ENCODE results near the gene F13B.
"Not testable (repeated sequence)": the region's sequence is repeated elsewhere in the genome, so short reads cannot be mapped to it uniquely, and the experiment has no call there.

Gene F13B, protein sequence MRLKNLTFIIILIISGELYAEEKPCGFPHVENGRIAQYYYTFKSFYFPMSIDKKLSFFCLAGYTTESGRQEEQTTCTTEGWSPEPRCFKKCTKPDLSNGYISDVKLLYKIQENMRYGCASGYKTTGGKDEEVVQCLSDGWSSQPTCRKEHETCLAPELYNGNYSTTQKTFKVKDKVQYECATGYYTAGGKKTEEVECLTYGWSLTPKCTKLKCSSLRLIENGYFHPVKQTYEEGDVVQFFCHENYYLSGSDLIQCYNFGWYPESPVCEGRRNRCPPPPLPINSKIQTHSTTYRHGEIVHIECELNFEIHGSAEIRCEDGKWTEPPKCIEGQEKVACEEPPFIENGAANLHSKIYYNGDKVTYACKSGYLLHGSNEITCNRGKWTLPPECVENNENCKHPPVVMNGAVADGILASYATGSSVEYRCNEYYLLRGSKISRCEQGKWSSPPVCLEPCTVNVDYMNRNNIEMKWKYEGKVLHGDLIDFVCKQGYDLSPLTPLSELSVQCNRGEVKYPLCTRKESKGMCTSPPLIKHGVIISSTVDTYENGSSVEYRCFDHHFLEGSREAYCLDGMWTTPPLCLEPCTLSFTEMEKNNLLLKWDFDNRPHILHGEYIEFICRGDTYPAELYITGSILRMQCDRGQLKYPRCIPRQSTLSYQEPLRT

DNA sequence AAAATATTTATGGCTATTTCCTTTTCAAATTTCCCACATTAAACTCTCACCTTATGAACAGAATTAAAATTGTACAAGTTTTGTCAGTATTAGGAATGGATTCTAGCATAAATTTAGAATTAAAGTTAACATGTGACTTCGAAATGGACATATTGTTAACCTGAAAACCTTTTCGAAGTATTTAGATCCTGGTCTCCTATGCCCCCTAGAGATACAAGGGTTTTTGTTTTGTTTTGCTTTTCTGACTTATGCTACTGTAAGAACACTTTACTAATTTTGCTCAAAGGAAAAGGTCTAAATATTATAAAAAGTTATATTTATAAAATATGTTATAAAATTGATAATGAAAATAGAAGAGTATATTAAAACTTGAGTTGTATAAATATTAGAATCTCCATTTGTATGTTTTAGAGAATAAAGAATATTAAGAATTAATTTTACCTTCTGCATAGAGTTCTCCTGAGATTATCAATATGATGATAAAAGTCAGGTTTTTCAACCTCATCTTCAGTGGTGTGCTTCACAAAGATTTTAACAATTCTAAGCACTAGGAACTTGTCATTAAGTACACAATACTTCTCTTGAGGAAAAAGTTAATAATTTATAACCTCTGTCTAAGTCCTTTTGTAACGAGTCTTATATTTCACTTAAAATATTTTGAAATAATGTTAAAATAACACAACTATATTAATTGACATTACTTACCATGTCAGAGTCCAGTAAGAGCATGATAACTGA is at the start of gene F13B:
TSS of gene F13B (minus strand) at position 542 of the 738 bp plus-strand sequence. CDS start at position 505, 37 bp downstream.
- no peak for DNase-seq
- in situ Hi-C loops (cut with HindIII; ENCODE audit: low pct_ligation_motif_present, low pct_unique_long_range_greater_than_20kb, low sequenced_read_pairs): no loop called here

DNA sequence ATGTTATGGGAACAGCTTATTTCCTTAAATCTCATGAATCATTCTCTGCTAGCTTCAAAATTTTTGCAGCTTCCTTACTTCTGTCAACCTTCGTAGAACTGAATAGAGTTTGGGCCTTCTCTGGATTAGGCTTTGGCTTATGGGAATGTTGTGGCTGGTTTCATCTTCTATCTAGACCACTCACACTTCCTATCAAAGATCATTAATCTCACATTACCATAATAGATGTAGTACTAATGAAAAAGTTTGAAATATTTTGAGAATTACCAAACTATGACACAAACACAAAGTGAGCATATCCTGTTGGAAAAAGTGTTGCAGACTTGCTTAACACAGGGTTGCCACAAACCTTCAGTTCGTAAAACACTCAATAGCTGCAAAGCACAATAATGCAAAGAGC is 49.1 kb upstream of the F13B start:
- DNase-seq: no peak
- in situ Hi-C loops (cut with HindIII; ENCODE audit: low pct_ligation_motif_present, low pct_unique_long_range_greater_than_20kb, low sequenced_read_pairs): no loop called here

DNA sequence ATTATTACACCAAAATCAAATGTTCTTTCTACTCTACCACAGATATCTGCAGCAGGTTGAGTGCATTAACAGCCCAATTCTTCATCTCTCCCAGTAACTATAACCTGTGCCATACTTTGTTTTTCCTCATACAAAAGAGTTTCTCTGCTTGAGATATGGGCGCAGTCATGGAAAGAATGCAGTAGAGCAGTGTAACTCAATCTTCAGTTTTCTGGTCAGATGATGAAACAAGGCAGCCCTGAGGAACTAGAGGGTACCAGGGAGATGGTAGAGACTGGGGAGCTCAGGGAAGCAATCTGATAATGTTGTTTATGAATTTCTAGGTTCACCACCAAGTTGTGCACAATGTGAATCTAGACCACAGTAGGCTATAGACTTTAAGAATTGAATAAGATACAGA is 39.8 kb upstream of the F13B start:
- in situ Hi-C loops (cut with HindIII; ENCODE audit: low pct_ligation_motif_present, low pct_unique_long_range_greater_than_20kb, low sequenced_read_pairs): no loop called here
- DNase-seq: no peak

DNA sequence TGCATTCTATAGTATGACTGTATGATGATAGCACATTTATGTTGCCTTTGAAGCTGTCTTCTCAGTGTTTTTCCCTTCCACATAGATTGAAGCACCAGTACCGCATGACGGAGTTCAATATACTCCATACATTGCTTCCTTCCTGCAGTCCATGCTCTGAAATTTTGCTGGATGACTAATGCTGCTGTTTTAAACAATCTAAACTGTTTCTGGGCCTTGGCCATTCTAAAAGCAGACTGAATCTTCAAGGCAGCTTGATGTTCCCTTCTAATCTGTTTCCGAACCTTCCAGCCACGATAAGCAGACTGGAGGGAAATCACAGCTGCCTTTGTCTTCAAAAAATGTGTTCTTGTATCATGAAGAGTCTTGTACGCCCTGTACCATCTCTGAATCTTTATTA is 36.2 kb upstream of the F13B start:
- no peak for DNase-seq
- in situ Hi-C loops (cut with HindIII; ENCODE audit: low pct_ligation_motif_present, low pct_unique_long_range_greater_than_20kb, low sequenced_read_pairs): no loop called here

DNA sequence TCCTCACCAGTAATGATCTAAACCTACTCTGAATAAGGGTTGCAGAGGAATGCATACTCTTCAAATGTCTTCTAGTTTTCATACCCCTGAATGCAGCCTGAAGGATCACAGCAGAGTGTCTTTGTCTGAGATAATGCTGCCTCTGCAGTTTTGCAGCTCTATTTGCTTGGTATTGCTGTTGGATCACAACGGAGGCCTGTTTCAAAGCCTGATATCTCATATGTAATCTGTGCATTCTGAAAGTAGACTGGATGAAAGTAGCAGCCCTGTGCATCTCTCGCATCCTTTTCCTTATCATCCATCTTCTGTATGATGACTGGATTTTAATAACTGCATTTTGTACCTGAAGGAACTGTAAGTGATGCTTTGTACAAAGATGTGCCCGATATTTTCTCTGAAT is 34.9 kb upstream of the F13B start:
- in situ Hi-C loops (cut with HindIII; ENCODE audit: low pct_ligation_motif_present, low pct_unique_long_range_greater_than_20kb, low sequenced_read_pairs): no loop called here
- no peak for DNase-seq

DNA sequence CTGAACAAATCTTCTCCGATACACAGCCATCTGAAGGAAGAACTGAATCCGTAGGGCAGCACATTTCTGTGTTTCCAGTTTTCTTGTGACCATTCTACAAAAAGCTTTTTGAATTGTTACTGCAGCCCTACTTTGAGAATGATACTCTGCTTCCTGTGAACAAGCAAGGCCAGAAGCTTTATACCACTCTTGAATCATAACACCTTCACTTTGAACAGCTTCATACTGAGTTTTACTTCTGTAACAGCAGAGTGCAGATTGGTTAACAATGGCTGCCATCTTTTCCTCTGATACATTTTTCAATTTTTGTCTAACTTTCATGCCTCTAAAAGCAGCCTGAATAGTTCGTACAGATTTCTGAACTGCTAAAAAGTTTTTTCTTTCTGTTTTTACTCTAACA is 33.6 kb upstream of the F13B start:
- in situ Hi-C loops (cut with HindIII; ENCODE audit: low pct_ligation_motif_present, low pct_unique_long_range_greater_than_20kb, low sequenced_read_pairs): no loop called here
- no peak for DNase-seq

DNA sequence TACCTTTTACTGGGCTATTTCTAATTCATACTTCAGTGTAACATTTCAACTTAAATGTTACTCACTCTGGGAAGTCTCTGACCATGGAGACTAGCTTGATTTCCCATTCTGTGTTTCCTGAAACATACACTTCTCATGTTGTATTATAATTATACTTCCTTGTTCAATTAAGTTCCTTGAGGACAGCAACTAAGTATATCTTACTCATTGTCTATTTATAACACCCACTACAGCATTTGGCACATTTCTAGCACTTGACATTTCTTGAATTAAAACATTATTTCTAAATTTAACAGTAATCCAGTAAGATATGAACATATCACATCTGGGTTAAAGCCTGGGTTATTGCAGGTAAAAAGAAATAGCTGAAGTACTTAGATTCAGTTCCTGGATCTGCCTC is 32.4 kb upstream of the F13B start:
- in situ Hi-C loops (cut with HindIII; ENCODE audit: low pct_ligation_motif_present, low pct_unique_long_range_greater_than_20kb, low sequenced_read_pairs): no loop called here
- no peak for DNase-seq

DNA sequence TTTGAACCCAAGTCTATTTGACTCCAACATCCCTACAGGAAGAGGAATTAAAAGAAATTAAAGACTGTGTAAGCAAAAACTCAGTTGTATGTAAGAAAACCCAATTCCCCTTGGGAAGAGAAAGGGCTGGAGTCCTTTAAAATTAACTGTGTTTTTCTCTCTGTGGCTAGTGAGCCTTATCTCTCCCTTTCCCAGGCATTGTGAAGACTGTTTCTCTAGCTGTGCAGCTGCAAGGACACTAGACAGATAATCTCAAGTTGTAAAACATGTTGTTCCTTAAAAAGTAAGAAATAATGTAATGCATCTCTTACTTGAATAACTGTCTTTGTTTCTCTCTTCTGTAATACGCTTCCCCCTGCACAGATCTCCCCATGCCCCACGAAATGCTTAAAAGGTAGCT is 29.9 kb upstream of the F13B start:
- in situ Hi-C loops (cut with HindIII; ENCODE audit: low pct_ligation_motif_present, low pct_unique_long_range_greater_than_20kb, low sequenced_read_pairs); DNase-seq: not testable (repeated sequence)

DNA sequence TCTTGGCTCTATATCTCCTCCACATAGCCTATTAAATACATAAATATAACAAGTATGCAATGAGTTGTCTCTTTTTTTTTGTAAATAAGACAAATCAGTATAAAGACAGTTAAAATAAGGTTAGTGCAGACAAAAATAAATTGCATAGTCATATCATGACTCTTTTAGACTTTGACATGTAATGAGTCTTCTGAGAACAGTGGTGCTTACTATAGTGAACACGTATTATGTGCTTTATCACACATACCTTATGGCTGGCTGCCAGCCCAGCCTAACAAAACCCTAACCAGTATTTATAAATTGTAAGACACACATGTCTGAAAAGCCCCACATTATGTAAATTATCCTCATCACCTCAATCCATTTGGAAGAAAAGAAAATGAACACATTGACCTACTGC is 29.1 kb upstream of the F13B start:
- DNase-seq: no peak
- in situ Hi-C loops (cut with HindIII; ENCODE audit: low pct_ligation_motif_present, low pct_unique_long_range_greater_than_20kb, low sequenced_read_pairs): no loop called here

DNA sequence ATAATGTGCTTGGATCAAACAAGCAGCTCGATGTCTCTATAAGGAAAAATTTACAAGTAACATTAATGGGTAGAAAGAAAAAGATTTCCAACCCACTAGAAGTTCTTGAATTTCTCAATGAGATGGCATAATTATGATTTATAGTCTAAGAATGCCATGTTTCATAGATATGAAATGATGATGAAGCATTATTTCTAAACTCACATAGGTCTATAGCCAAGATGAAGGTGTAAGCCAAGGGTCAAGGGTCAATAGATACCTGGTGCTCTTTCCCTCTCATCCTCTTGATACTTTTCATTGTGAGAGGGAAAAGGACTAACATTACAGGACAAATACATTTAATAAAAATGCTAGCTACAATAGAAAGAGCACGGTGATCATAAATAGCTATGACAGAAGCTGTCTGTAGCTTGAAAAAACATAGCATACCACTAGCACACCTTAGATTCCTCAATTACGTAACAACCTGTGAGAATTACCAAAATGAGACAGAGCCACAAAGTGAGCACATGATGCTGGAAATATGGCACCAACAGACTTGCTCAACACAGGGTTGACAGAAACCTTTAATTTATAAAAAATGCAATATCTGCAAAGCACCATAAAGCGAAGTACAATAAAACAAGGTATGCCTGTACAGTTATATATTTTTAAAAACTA is 26.3 kb upstream of the F13B start:
- in situ Hi-C loops (cut with HindIII; ENCODE audit: low pct_ligation_motif_present, low pct_unique_long_range_greater_than_20kb, low sequenced_read_pairs): no loop called here
- no peak for DNase-seq

DNA sequence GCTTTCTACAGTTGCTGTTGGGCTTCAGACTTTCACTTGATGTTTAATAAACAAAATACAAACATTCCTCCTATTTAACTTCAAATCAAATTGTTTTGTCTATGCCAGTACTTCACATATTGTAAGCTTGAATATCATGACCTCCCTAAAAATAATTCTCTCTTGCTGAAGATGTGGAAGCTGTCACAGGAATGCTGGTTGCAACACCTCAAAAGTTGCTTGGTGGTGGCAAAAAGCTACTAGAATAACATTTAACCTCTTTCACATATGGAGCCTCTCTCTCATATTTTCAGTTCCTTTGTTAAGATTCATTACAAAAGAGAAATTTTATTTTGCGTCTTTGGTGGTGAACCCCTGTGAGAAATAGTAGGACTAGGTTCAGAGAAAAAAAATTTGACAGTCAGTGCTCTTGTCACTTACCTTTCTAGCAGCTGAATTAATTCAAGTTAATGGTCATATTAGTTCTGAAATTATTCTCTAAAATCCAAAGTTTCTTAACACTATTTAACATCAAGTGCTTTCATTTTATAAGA is 25.5 kb upstream of the F13B start:
- DNase-seq: no peak
- in situ Hi-C loops (cut with HindIII; ENCODE audit: low pct_ligation_motif_present, low pct_unique_long_range_greater_than_20kb, low sequenced_read_pairs): no loop called here

DNA sequence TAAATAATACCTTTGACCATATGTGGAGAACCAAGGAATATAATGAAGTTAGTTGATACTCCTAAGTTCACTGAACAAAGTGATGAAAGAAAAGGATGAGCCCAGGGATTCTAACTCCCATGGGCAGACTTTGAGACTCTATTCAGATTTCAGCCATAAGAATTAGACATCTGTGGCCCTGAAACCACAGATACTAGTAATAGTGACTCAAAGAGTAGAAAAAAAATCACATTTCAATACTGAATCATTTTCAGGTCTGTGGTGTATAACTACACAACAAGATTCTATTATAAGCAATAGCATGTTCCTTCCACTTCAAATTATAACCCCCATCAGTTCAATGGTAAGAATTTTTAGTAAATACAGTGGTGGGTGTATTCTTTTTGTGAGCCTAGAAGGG is 16.4 kb upstream of the F13B start:
- DNase-seq: no peak
- in situ Hi-C loops (cut with HindIII; ENCODE audit: low pct_ligation_motif_present, low pct_unique_long_range_greater_than_20kb, low sequenced_read_pairs): no loop called here

DNA sequence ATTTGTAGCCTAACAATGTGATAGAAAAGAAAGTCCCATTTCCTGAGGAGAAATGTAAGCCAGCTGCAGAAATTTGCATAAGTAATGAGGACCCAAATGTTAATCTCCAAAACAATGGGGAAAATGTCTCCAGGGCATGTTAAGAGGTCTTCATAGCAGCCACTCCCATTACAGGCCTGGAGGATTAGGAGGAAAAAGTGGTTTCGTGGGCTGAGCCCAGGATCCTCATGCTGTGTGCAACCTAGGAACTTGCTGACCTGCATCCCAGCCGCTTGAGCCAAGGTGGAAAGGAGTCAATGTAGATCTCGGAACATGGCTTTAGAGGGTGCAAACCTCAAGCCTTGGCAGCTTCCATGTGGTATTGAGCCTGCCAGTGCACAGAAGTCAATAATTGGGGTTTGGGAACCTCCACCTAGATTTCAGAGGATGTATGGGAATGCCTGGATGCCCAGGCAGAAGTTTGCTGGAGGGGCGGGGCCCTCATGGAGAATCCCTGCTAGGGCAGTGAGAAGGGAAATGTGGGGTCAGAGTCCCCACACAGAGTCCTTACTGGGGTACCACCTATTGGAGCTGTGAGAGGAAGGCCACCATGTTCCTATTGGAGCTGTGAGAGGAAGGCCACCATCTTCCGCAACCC is 14.2 kb upstream of the F13B start:
- in situ Hi-C loops (cut with HindIII; ENCODE audit: low pct_ligation_motif_present, low pct_unique_long_range_greater_than_20kb, low sequenced_read_pairs): no loop called here
- no peak for DNase-seq

DNA sequence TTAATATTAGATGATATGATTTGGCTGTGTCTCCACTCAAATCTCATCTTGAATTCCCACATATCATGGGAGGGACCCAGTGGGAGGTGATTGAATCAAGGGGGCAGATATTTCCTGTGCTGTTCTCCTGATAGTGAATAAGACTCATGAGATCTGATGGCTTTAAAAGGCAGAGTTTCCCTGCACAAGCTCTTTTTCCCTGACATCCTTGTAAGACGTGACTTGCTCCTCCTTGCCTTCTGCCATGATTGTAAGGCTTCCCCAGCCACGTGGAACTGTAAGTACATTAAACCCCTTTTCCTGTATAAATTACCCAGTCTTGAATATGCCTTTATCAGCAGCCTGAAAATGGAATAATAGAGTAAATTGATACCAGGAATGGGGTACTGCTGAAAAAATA is 13.3 kb upstream of the F13B start:
- no peak for DNase-seq
- in situ Hi-C loops (cut with HindIII; ENCODE audit: low pct_ligation_motif_present, low pct_unique_long_range_greater_than_20kb, low sequenced_read_pairs): no loop called here

DNA sequence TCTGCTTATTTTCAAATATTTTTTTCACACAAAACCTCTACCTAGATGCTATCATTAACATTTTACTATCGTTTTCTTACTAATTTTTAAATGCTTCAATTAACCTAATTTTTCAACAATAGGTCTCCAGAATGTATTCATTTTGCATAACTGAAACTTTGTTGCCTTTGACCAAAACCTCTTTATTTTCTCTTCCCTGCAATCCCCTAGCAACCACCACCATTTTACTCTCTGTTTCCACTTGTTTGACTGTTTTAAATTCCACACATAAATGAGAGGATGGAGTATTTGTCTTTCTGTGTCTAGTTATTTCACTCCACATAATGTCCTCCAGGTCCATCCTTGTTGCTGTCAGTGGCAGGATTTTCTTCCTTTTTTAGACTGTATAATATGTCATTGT is 9.5 kb upstream of the F13B start:
- in situ Hi-C loops (cut with HindIII; ENCODE audit: low pct_ligation_motif_present, low pct_unique_long_range_greater_than_20kb, low sequenced_read_pairs): no loop called here
- no peak for DNase-seq

DNA sequence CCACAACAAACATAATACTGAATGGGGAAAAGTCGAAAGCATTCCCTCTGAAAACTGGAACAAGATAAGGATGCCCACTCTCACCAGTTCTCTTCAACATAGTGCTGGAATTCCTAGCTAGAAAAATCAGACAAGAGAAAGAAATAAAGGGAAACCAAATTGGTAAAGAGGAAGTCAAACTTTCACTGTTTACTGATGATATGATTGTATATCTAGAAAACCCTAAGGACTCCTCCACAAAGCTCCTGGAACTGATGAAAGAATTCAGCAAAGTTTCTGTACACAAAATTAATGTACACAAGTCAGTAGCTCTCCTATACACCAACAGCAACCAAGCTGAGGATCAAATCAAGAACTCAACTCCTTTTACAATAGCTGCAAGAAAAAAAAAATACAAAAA is 6.9 kb upstream of the F13B start:
- no peak for DNase-seq
- in situ Hi-C loops (cut with HindIII; ENCODE audit: low pct_ligation_motif_present, low pct_unique_long_range_greater_than_20kb, low sequenced_read_pairs): no loop called here

DNA sequence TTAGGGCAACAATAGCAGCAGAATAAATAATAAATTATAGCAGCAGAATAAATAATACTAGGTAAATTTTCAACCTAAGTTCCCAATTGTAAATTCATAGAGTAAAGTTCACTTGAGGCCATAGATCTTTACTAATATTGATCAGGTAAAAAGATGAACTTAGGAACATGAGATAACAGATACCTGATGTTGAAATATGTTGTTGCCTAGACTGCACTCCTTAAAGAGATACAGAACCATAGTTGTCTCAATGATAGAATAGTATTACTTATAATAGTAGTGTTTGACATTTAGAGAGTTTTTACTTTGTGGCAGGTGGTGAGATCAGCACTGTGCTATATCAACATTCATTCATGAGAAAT is 378 bp upstream of the F13B start:
- in situ Hi-C loops (cut with HindIII; ENCODE audit: low pct_ligation_motif_present, low pct_unique_long_range_greater_than_20kb, low sequenced_read_pairs): no loop called here
- no peak for DNase-seq

DNA sequence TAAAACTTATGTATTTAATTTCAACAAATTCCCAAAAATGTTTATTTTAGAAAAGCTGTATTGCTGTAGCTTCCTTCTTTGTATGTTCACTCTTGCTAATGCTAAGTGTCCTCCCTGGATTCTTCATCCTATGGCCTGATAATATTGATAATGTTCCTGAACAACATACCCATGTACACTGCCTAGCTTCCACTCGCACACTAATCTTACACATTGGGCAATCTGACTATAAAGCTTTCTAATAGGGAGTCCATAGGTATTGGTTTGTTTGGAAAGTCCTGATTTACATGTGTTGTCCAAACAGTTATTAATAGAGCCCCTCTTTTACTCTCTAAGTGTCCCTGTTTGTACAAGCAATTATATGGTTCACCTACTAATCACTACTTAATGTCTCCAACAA is 783 bp downstream of the F13B start:
- no peak for DNase-seq
- in situ Hi-C loops (cut with HindIII; ENCODE audit: low pct_ligation_motif_present, low pct_unique_long_range_greater_than_20kb, low sequenced_read_pairs): no loop called here

DNA sequence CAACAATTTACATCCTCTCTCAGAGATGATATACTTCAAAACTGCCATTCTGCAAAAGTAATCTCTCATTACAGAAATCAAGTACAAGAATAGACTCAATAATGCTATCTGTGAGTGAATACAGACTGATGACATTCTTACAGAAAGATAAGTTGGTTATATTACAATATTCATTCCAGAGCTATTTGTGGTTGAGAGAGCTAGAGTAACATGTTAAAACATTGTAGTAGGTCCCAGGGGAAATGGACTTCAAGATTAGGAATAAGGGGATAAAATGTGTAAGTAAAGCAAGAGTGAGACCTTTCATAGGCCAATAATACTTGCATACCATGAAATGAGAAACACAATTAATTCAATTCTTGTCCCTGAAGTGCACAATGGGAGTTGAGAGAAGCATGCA is 1.5 kb downstream of the F13B start:
- in situ Hi-C loops (cut with HindIII; ENCODE audit: low pct_ligation_motif_present, low pct_unique_long_range_greater_than_20kb, low sequenced_read_pairs): no loop called here

More for the DNA sequence above, 1.5 kb downstream of the F13B start:
- DNase-seq: no peak

All from ACHN (cell line).